AG20443 (cell line): ENCODE results near the gene LRRTM4.
"Not testable (repeated sequence)": the region's sequence is repeated elsewhere in the genome, so short reads cannot be mapped to it uniquely, and the experiment has no call there.

Experiments
- DNase-seq: peaks from one replicate; pipeline ENCODE4 v3.0.0; 2012; ENCODE audit warnings: low spot score, mixed read lengths

LRRTM4 gene

DNA sequence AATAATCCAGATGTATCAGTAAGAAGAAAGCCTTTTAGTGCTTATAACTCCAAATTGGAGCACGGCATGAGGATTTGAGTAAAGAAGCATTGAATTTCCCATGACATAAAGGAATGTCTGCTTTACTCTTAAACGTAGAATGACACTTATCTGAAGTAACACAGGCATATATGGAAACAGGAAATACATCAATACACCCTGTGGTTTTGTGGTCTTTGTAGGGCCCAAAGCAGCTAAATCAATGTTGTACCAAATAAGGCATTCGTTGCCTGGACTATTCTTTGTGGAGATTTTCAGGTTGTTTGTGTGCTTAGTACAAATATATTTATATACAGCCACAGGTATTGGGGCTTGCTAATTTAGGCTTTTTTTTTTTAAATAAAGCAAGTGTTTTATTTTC, 660.5 kb downstream of the LRRTM4 start:
- no peak for DNase-seq

GRCh38 chr2:76851000-76851399, 671.2 kb downstream of the LRRTM4 start:
- no peak for DNase-seq

- no peak for DNase-seq
Observed at GRCh38 chr2:76849086-76849485, 673.1 kb downstream of the LRRTM4 start.

DNA sequence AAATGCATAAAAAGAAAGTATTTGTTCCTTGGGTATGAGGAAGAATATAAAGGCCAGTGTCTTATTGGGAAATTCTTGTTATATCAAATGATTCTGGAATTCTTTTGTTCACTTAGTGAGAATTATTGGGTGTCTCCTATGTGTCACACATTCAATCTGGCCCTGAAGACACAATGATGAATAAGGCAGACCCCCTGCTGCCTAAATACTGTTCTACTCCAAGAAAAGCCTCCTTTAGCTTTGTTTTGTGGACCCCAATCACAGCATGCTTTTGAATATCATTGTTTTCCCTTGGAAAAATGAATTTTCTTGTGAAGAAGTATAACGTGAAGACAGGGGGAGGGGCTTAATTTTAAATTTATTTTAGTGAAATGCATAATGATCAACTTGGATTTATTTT, 682.4 kb downstream of the LRRTM4 start:
- DNase-seq: no peak

DNA sequence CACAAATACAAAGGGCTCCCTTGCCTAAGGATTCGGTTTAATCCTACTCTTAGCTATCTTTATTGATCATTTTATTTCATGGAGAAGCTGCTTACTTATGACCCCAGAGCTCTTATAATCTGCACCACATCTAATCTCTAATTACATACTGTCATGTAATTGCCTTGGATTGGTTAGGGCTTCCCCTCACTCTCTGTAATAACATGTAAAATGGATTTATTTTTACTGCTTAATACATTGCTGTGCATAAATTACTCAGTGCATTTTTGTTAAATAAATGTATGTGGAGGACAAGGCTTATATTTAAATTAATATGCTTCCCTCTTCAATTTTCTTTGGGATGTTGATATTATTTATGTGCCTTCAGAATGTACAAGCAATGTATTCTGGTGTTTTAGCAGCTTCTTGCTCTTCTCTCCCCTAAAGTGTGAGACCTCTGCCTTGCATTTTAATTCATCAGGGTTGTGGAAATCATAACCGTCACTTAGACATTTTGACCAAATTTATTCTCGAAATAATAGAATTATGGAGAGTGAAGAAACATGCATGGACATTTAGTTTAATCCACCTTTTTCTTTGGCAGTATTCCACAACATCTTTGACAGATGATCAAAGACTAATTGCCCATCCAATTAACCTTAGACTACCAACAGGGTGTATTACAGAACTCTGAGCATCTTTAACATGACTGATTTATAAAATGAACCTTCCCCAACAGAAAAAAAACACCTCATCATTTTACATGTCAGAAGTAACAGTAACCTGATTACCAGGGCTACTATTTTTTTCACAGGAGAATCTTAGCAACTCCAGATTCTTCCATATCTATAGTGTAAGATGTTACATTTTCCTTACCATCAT, 692.6 kb downstream of the LRRTM4 start:
- DNase-seq: no peak

DNA sequence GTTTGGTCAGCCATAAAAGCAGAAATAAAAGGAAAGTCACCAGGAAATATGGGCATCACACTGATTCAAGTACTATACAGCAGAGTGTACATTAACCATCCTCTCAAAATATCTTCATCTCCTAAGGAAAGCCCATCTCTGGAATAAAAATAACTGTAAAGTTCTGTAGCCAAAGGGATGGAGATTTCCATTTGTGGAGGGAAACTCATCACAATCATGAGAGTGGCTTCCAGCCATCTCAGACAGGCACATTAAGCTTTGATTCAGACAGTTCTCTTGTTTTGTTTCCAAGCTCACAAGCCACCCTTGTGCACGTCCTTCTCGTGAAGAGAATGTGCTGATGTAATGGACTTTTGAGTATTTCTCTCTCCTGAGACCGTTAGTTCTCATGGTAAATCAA, 695.5 kb downstream of the LRRTM4 start:
- no peak for DNase-seq

GRCh38 chr2:76825140-76825970, 696.8 kb downstream of the LRRTM4 start:
- no peak for DNase-seq

DNA sequence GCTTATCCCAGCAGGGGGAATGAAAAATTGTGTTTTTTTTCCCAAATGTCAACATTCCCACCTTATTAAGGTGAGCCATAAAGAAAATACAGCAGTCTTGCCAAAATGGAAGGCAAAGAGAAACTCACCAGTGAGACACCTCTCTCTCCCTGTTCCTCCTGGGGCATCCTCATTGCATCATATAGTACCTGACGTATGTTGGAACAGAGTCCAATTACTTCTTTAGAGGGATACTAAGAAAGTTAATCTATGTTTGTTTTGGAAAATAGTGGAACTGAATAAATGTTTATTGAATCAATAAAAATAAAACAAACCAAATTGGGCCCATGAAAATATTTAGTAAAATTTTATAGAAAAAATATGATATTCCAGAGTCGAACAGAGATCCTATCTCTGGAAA, 700.4 kb downstream of the LRRTM4 start:
- no peak for DNase-seq

DNA sequence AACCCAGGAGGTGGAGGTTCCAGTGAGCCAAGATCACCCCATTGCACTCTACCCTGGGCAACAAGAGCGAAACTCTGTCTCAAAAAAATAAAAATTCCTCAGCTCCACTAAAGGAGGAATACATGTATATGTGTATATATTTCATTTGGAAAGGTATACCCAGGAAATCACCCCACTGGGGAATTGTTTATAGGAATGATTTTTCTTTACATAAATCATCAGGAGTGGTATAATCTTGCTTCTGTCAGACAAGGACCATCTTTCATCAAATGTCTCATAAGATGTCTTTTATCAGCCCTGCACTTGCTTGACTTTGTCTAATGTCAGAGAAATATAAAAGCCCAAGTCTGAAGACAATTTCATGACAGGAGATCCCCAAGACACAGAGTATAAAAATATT, 709.1 kb downstream of the LRRTM4 start:
- no peak for DNase-seq

GRCh38 chr2:76812156-76812555, 710.0 kb downstream of the LRRTM4 start:
- no peak for DNase-seq

DNA sequence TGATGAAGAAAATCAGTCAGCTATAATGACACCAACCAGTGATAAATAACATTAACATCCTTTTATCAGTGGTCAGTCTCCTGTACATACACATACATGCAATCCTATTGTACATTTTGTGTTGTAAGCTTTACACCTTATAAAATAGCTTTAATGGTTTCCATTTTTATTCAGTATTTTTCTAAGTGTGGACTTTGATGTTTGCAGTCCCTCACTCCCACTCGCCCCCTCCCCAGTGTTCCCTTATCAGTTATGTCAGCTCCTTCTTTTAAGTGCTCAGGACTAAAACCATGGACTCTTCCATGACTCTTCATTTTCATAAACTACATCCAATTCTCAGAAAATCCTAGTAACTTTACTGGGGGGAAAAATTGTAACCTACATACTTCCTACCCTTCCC, 713.0 kb downstream of the LRRTM4 start:
- DNase-seq: no peak

DNA sequence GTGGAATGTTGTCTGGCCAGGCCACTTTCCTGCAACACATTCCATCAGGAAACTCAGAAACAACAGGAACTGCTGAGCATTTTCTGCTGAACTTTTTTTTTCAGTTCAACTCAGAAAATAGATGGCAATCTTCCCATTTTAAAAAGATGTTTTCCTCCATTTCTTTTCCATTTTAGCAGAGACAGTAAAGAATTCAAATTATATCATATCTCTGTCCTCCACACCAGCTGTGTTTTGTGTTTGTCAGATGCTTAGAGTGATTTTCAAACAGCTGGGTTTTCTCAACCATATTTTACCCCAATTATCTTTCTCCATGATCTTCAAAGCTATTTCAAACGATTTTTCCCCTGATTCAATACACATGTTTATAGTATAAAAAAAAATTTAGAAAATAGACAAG, 713.4 kb downstream of the LRRTM4 start:
- DNase-seq: no peak

- DNase-seq: no peak
Observed at GRCh38 chr2:76793647-76794334, 728.4 kb downstream of the LRRTM4 start.

GRCh38 chr2:76781313-76781712, 740.9 kb downstream of the LRRTM4 start:
- DNase-seq: not testable (repeated sequence)

- DNase-seq: no peak
Observed at GRCh38 chr2:76763276-76763675, 758.9 kb downstream of the LRRTM4 start.

GRCh38 chr2:76760367-76760704, 761.8 kb downstream of the LRRTM4 start:
- no peak for DNase-seq

GRCh38 chr2:76759634-76760366, 762.4 kb downstream of the LRRTM4 start:
- no peak for DNase-seq

- no peak for DNase-seq
Observed at GRCh38 chr2:76752506-76752905, 769.7 kb downstream of the LRRTM4 start.

GRCh38 chr2:76749858-76750257, 772.3 kb downstream of the LRRTM4 start:
- no peak for DNase-seq

GRCh38 chr2:76748581-76749296, 773.4 kb downstream of the LRRTM4 start:
- no peak for DNase-seq

- no peak for DNase-seq
Observed at GRCh38 chr2:76745605-76746004, 776.6 kb downstream of the LRRTM4 start.
